Spleen (tissue), 11 donors: ENCODE results near the gene CT47C1. TPM values are rescaled to one million over a fixed set of nuclear protein-coding genes. Genes with fewer than 3 reads are reported as not detected.

Experiments
- DNase-seq: peaks from one replicate; pipeline ENCODE4 v3.0.0-alpha.2; 2020
- H3K27ac ChIP-seq, 8 donors: fragments of 200-600 bp; sonication (generic) in 7 of 8; 1 replicate in 4 of 8; 2 replicates in 4 of 8; pipeline versions ENCODE4 v1.5.0 to v1.8.0; 2016 to 2021; ENCODE audit warnings: inconsistent platforms in 4 of 8, mild to moderate bottlenecking in 4 of 8, moderate library complexity in 1 of 8
- H3K27me3 ChIP-seq, 7 donors: fragments of 200-600 bp; sonication (generic) in 6 of 7; replicated peaks in 1 of 7; 1 replicate in 4 of 7; 2 replicates in 3 of 7; pipeline versions ENCODE4 v1.5.0 to v1.8.0; 2016 to 2021; ENCODE audit warnings: inconsistent platforms in 3 of 7, mild to moderate bottlenecking in 1 of 7
- H3K36me3 ChIP-seq, 6 donors: fragments of 200-600 bp; sonication (generic) in 5 of 6; 1 replicate in 4 of 6; 2 replicates in 2 of 6; pipeline versions ENCODE4 v1.5.0 to v1.8.0; 2016 to 2021; ENCODE audit warnings: inconsistent platforms in 2 of 6
- H3K4me1 ChIP-seq, 6 donors: fragments of 200-600 bp; sonication (generic) in 5 of 6; 1 replicate in 3 of 6; 2 replicates in 3 of 6; pipeline versions ENCODE4 v1.5.0 to v1.8.0; 2016 to 2021; ENCODE audit warnings: inconsistent platforms in 3 of 6
- H3K4me3 ChIP-seq, 8 donors: fragments of 200-600 bp; sonication (generic) in 7 of 8; 1 replicate in 4 of 8; 2 replicates in 4 of 8; pipeline versions ENCODE4 v1.5.0 to v1.8.0; 2016 to 2021; ENCODE audit warnings: inconsistent platforms in 4 of 8, mild to moderate bottlenecking in 4 of 8, moderate library complexity in 2 of 8
- H3K9me3 ChIP-seq, 8 donors: fragments of 200-600 bp; sonication (generic) in 7 of 8; 1 replicate in 4 of 8; 2 replicates in 4 of 8; pipeline versions ENCODE4 v1.5.0 to v1.8.0; 2016 to 2021; ENCODE audit warnings: inconsistent platforms in 4 of 8
- POLR2A ChIP-seq, 3 donors: fragments of 450-650 bp; IDR thresholded peaks; one replicate each; pipeline ENCODE4 v1.5.1; 2017; ENCODE audit warnings: antibody characterized with exemption in 3 of 3, mild to moderate bottlenecking in 1 of 3
- POLR2AphosphoS5 ChIP-seq, 3 donors: sonication (generic); formaldehyde crosslinking; IDR thresholded peaks; one replicate each; pipeline ENCODE4 v1.5.1; 2017; ENCODE audit warnings: antibody characterized with exemption in 3 of 3
- WGBS, 5 donors: extraction: QIAGEN DNeasy Blood & Tissue Kit in 3 of 5; methylation state at CpG; one replicate each; pipeline versions ENCODE4 v1.1.5 to v1.1.7; 2013 to 2018; 5-methylcytosine and 5-hydroxymethylcytosine counted together
- intact Hi-C: fragments of 100-400 bp; cut with DNase I; formaldehyde crosslinking; loops from one replicate; pipeline ENCODE4 v1.15.0; 2023; ENCODE audit warnings: low total_unique reads
- polyA plus RNA-seq, 3 donors: library from polyadenylated mRNA; stranded (reverse); fragments of 200-250 nt; gene quantifications; one replicate each; pipeline ENCODE4 v1.2.1, GENCODE V29; 2013
- total RNA-seq, 7 donors: library from RNA; depleted of rRNA in 3 of 7; stranded (reverse); fragments of >200 nt in 3 of 7; fragmentation: NEBNext Ultra II Directional in 4 of 7; extraction: Animal tissue kit (Norgen Biotek cat#: 25700) in 4 of 7; gene quantifications; one replicate each; pipeline versions ENCODE4 v1.1.0 to v1.2.1, GENCODE V29; 2016 to 2021
- TF ChIP-seq, protein P1 (sequence below), 11 experiments: fragments of 200-600 bp in 7 of 11; fragments of 450-650 bp in 4 of 11; sonication (generic) in 4 of 11; IDR thresholded peaks in 8 of 11; conservative IDR thresholded peaks in 3 of 11; 1 replicate in 7 of 11; 2 replicates in 4 of 11; pipeline versions ENCODE4 v1.4.0 to v1.8.0; 2016 to 2021; ENCODE audit warnings: antibody characterized with exemption in 11 of 11, inconsistent platforms in 4 of 11, mild to moderate bottlenecking in 1 of 11
- donor health status: healthy with polysubstance abuse.
- donor health status: DM: no; HTN: no; CAD: no; lungs with moderate emphysema.
- donor health status: DM: no; HTN: no; CAD: no.
- donor health status: Bipolar disorder and iron deficiency.
- donor health status: healthy.
- donor health status: DM: no; HTN: no; CAD: no.
- donor health status: DM: yes; HTN: yes; CAD: no.

The CT47C1 gene
- total and polyA plus RNA-seq, 10 donors, result not detected

DNA sequence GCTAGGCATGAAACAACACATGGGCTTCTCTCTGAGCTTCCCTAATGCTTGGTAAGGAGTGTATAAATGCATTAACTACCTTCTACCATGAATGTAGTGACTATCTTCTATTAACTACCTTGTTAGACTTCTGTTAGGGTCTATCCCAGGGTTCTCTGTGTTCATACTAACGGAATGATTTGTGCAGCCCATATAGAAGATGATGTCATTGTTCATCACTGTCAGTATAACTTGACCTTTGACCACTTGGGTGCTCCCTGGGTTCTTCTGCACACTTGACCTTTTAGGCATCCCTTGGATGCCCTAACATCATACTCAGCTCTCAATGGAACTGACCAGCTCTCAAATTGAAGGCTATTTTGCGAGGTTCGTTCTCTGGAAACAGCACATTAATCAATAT is 30.8 kb upstream of the CT47C1 start:
- Histone ChIP-seq H3K4me1 (peaks cover 0 to 9% (median 0%) of the 10 kb centered on the region in 6 donors), H3K4me3 (no peak overlapping the region), H3K36me3 (no peaks in the 10 kb centered on the region), H3K9me3 (no peaks in the 10 kb centered on the region), H3K27me3 (no peaks in the 10 kb centered on the region), H3K27ac (no peak overlapping the region)
- TF ChIP-seq POLR2A (IDR thresholded peaks at IDR 0.05), result no peak
- TF ChIP-seq POLR2AphosphoS5 (IDR thresholded peaks at IDR 0.05), result no peak
- TF ChIP-seq, protein P1, sequence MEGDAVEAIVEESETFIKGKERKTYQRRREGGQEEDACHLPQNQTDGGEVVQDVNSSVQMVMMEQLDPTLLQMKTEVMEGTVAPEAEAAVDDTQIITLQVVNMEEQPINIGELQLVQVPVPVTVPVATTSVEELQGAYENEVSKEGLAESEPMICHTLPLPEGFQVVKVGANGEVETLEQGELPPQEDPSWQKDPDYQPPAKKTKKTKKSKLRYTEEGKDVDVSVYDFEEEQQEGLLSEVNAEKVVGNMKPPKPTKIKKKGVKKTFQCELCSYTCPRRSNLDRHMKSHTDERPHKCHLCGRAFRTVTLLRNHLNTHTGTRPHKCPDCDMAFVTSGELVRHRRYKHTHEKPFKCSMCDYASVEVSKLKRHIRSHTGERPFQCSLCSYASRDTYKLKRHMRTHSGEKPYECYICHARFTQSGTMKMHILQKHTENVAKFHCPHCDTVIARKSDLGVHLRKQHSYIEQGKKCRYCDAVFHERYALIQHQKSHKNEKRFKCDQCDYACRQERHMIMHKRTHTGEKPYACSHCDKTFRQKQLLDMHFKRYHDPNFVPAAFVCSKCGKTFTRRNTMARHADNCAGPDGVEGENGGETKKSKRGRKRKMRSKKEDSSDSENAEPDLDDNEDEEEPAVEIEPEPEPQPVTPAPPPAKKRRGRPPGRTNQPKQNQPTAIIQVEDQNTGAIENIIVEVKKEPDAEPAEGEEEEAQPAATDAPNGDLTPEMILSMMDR (IDR thresholded peaks at IDR 0.05 in 8 of 11, conservative IDR thresholded peaks at IDR 0.05 in 3 of 11), result no peak
- no peak for DNase-seq
- WGBS, 5 donors, result 76 to 90% (median 85%) methylated on average over 3 of the region's 3 CpGs
- intact Hi-C loops, result no loop called here

DNA sequence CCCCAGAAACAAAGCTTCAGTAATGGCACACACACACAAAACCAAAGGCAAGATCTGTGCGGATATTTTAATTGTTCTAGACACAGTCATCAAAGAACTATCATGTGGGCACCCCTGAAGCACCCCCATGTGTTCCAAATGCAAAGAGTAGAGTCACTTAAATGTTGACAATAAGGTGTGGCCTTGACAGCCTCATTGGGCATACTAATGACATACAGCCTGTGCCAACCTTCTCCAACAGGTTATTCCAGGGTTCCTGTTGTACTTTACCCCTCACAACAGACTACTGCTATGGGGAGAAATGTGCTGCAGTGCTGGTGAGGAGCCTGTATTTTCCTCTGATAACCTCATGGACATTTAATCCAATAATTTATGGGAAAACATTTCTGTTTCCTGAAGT is 29.8 kb upstream of the CT47C1 start:
- no peak for DNase-seq
- H3K36me3 ChIP-seq, result no peaks in the 10 kb centered on the region
- no peaks in the 10 kb centered on the region for H3K27me3 ChIP-seq
- H3K27ac ChIP-seq, result no peak overlapping the region
- H3K4me1 ChIP-seq, result peaks cover 0 to 9% (median 0%) of the 10 kb centered on the region in 6 donors
- H3K4me3 ChIP-seq, result no peak overlapping the region
- H3K9me3 ChIP-seq, result no peaks in the 10 kb centered on the region
- intact Hi-C loops, result no loop called here
- no peak for TF ChIP-seq POLR2A (IDR thresholded peaks at IDR 0.05)
- TF ChIP-seq, protein P1 (IDR thresholded peaks at IDR 0.05 in 8 of 11, conservative IDR thresholded peaks at IDR 0.05 in 3 of 11), result no peak
- TF ChIP-seq POLR2AphosphoS5 (IDR thresholded peaks at IDR 0.05), result no peak
- 65 to 100% (median 89%) methylated on average over 1 of the region's 1 CpG for WGBS, 5 donors

DNA sequence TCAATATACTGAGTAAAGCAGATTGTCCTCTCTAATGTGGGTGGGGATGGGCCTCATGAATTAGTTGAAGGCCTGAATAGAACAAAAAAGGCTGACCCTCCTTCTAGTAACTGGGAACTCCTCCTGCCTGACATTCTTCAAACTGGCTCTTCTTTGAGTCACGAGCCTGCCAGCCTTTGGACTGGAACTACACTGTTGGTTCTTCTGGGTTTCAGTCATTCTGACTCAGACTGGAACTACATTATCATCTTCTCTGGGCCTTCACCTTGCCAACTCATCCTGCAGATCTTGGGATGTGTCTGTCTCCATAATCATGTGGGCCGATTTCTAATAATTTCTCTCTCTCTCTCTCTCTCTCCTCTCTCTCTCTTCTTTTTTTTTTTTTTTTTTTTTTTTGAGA is 26.9 kb upstream of the CT47C1 start:
- Histone ChIP-seq H3K4me3 (no peak overlapping the region), H3K4me1 (peaks cover 0 to 1% (median 0%) of the 10 kb centered on the region in 6 donors), H3K9me3 (no peaks in the 10 kb centered on the region), H3K27ac (no peak overlapping the region), H3K36me3 (no peaks in the 10 kb centered on the region), H3K27me3 (no peaks in the 10 kb centered on the region)
- intact Hi-C loops, result no loop called here
- no peak for TF ChIP-seq POLR2A (IDR thresholded peaks at IDR 0.05)
- TF ChIP-seq, protein P1 (IDR thresholded peaks at IDR 0.05 in 8 of 11, conservative IDR thresholded peaks at IDR 0.05 in 3 of 11), result no peak
- DNase-seq, result no peak
- 58 to 92% (median 83%) methylated on average over 2 of the region's 2 CpGs for WGBS, 5 donors

DNA sequence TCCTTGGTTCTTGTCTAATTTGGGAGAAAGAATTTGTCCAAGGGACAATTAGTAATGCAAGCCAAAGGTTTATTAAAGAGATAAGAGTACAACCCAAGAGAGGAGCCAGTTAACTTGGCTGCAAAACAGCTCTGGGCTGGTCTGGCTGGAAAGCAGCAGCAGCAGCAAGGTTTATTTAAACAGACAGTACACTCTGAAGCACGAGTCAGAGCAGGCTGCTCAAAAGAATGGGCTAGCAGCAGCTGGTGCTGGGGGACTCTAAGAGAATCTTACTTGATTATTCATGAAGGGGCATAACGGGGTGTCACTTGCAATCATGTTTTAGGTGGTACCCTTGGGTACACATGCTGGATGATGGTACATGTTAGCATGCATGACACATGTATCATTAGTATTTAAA is 17.1 kb upstream of the CT47C1 start:
- Histone ChIP-seq H3K4me3 (no peak overlapping the region), H3K4me1 (no peaks in the 10 kb centered on the region), H3K36me3 (no peaks in the 10 kb centered on the region), H3K9me3 (no peaks in the 10 kb centered on the region), H3K27ac (no peak overlapping the region), H3K27me3 (peaks cover 0 to 13% (median 0%) of the 10 kb centered on the region in 7 donors)
- intact Hi-C loops, result no loop called here
- no peak for TF ChIP-seq POLR2AphosphoS5 (IDR thresholded peaks at IDR 0.05)
- TF ChIP-seq POLR2A (IDR thresholded peaks at IDR 0.05), result no peak
- TF ChIP-seq, protein P1 (IDR thresholded peaks at IDR 0.05 in 8 of 11, conservative IDR thresholded peaks at IDR 0.05 in 3 of 11), result no peak
- WGBS, 5 donors, result 46 to 91% (median 73%) methylated on average over 1 to 2 of the region's 2 CpGs
- DNase-seq, result no peak
